ENCODE results near the gene STX18. TPM values are rescaled to one million over a fixed set of nuclear protein-coding genes. Genes with fewer than 3 reads are reported as not detected.

Gene STX18
- total and polyA plus RNA-seq, 2 donors (not counting 3 experiments of a cell fraction or from before 2014, with no cell fraction given) = 30.7 to 31.2 TPM

DNA sequence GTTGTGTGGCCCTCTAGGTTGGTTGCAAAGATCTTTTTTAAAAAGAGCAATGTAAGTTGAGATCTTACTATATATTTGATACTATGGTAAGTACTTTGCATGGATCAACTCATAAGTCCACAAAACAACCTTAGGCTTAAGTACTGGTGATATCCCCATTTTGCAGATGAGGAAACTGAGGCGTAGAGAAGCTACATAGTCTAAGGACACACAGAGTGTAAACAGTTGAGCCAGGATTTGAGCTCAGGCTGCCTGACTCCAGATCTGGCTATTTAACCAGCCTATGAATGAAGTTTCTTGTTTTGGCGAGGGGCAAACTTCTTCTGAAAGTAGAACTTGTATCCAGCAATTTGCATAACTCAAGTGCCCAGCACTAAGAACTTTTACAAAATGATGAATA lies 38.6 kb upstream of the STX18 start:
- Histone ChIP-seq H3K79me2 (ENCODE audit: control insufficient read depth, insufficient read depth, low read length) (no peaks in the 10 kb centered on the region), H3K4me1 (ENCODE audit: control insufficient read depth, extremely low read depth, insufficient read depth, low read length) (no peaks in the 10 kb centered on the region), H3K36me3 (ENCODE audit: control insufficient read depth in 2 of 2, extremely low read depth in 1 of 2, insufficient read depth in 2 of 2, low read length in 2 of 2) (no peaks in the 10 kb centered on the region), H3K9me3 (replicated peaks; ENCODE audit: control insufficient read depth, insufficient read depth, low read length) (no peaks in the 10 kb centered on the region), H2AFZ (ENCODE audit: low read depth, low read length) (no peak overlapping the region), H3K4me3 (replicated peaks in 1 of 3; ENCODE audit: insufficient read depth in 1 of 3, low read depth in 1 of 3, low read length in 3 of 3) (no peak overlapping the region), H3K27ac (ENCODE audit: insufficient read depth, low read depth, low read length) (no peak overlapping the region), H3K9ac (replicated peaks; ENCODE audit: extremely low read depth, insufficient read depth, low read length) (no peak overlapping the region), H3K27me3 (ENCODE audit: control insufficient read depth in 2 of 2, insufficient read depth in 2 of 2, low read length in 2 of 2) (no peaks in the 10 kb centered on the region), H3K9me1 (replicated peaks; ENCODE audit: control insufficient read depth, extremely low read depth, insufficient read depth, low read length) (no peaks in the 10 kb centered on the region), H3K4me2 (ENCODE audit: insufficient read depth, low read length) (no peak overlapping the region), H4K20me1 (replicated peaks; ENCODE audit: control insufficient read depth, extremely low read depth, insufficient read depth, low read length) (no peaks in the 10 kb centered on the region)
- no TSS peak for BruUV-seq (replicated peaks)
- CTCF ChIA-PET = no interaction called here
- dilution Hi-C loops (cut with MboI; ENCODE audit: extremely low pct_ligation_motif_present, low sequenced_read_pairs) = no loop called here
- intact Hi-C loops (cut with micrococcal nuclease) = no loop called here
- DNase-seq (ENCODE audit: low read depth, low spot score) = no peak
- POLR2A ChIA-PET = no interaction called here
- no peak for FAIRE-seq
- TF ChIP-seq JUN (IDR thresholded peaks at IDR 0.05; ENCODE audit: borderline replicate concordance, insufficient read depth, insufficient read length, low read depth) (no peak), POLR2A (IDR thresholded peaks at IDR 0.05; ENCODE audit: low read depth, low read length) (no peak), MYC (IDR thresholded peaks at IDR 0.05; ENCODE audit: low read depth, low read length) (no peak)
- TF ChIP-seq, protein P1, sequence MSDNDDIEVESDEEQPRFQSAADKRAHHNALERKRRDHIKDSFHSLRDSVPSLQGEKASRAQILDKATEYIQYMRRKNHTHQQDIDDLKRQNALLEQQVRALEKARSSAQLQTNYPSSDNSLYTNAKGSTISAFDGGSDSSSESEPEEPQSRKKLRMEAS (IDR thresholded peaks at IDR 0.05; ENCODE audit: insufficient read depth, insufficient read length) = no peak

DNA sequence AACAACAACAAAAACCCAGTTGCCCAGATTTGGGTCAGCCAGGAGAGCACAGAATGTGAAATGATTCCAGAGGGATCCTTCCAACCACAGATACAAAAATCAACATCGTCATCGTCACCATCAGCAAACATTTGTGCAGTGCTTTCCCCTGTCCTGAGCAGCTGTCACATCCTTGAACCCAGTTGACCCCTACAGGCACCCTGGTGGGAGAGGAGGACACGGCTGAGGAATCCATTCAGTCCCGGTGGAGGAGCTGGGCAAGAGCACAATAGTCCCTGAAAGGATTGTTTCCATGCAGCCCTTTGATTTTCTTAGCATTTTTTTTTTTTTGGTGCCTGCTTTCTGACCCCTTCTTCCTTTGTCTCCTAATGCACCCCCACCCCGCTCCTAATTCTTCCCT lies 37.1 kb upstream of the STX18 start:
- no peak overlapping the region for H2AFZ ChIP-seq (ENCODE audit: low read depth, low read length)
- no TSS peak for BruUV-seq (replicated peaks)
- dilution Hi-C loops (cut with MboI; ENCODE audit: extremely low pct_ligation_motif_present, low sequenced_read_pairs) (no loop called here), intact Hi-C loops (cut with micrococcal nuclease) (loop anchor here (10.0 kb wide), 1 partner anchor 276 kb away; the partner anchor contains the start of gene MSX1)
- H3K4me2 ChIP-seq (ENCODE audit: insufficient read depth, low read length) = no peak overlapping the region
- H3K9ac ChIP-seq (replicated peaks; ENCODE audit: extremely low read depth, insufficient read depth, low read length) = no peak overlapping the region
- H4K20me1 ChIP-seq (replicated peaks; ENCODE audit: control insufficient read depth, extremely low read depth, insufficient read depth, low read length) = no peaks in the 10 kb centered on the region
- H3K9me3 ChIP-seq (replicated peaks; ENCODE audit: control insufficient read depth, insufficient read depth, low read length) = no peaks in the 10 kb centered on the region
- ChIA-PET POLR2A (no interaction called here), CTCF (interaction anchor here (1.1 kb wide), 1 partner anchor 90 kb away, joined by 4 read pairs; no protein-coding TSS in a partner anchor)
- no peak overlapping the region for H3K27ac ChIP-seq (ENCODE audit: insufficient read depth, low read depth, low read length)
- DNase-seq (ENCODE audit: low read depth, low spot score) = no peak
- FAIRE-seq = no peak
- peaks cover 5% of the 10 kb centered on the region for H3K4me1 ChIP-seq (ENCODE audit: control insufficient read depth, extremely low read depth, insufficient read depth, low read length)
- H3K27me3 ChIP-seq (ENCODE audit: control insufficient read depth in 2 of 2, insufficient read depth in 2 of 2, low read length in 2 of 2) = no peaks in the 10 kb centered on the region
- no peak for TF ChIP-seq JUN (IDR thresholded peaks at IDR 0.05; ENCODE audit: borderline replicate concordance, insufficient read depth, insufficient read length, low read depth)
- TF ChIP-seq POLR2A (IDR thresholded peaks at IDR 0.05; ENCODE audit: low read depth, low read length) = no peak
- TF ChIP-seq, protein P2, sequence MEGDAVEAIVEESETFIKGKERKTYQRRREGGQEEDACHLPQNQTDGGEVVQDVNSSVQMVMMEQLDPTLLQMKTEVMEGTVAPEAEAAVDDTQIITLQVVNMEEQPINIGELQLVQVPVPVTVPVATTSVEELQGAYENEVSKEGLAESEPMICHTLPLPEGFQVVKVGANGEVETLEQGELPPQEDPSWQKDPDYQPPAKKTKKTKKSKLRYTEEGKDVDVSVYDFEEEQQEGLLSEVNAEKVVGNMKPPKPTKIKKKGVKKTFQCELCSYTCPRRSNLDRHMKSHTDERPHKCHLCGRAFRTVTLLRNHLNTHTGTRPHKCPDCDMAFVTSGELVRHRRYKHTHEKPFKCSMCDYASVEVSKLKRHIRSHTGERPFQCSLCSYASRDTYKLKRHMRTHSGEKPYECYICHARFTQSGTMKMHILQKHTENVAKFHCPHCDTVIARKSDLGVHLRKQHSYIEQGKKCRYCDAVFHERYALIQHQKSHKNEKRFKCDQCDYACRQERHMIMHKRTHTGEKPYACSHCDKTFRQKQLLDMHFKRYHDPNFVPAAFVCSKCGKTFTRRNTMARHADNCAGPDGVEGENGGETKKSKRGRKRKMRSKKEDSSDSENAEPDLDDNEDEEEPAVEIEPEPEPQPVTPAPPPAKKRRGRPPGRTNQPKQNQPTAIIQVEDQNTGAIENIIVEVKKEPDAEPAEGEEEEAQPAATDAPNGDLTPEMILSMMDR (IDR thresholded peaks at IDR 0.05; ENCODE audit: extremely low read depth in 1 of 2, insufficient read depth in 1 of 2, low read depth in 1 of 2, low read length in 2 of 2) = no peak
- no peak for TF ChIP-seq MYC (IDR thresholded peaks at IDR 0.05; ENCODE audit: low read depth, low read length)
- no peak for TF ChIP-seq FOS (IDR thresholded peaks at IDR 0.05; ENCODE audit: borderline replicate concordance, insufficient read depth, low read length)
- TF ChIP-seq EZH2 (IDR thresholded peaks at IDR 0.05; ENCODE audit: borderline replicate concordance, low read depth, low read length, severe bottlenecking) = no peak
- no peak for TF ChIP-seq POLR2AphosphoS5 (IDR thresholded peaks at IDR 0.05; ENCODE audit: insufficient read depth, low read depth, low read length)
- no peak for TF ChIP-seq GATA2 (IDR thresholded peaks at IDR 0.05; ENCODE audit: insufficient read depth, insufficient read length, low read depth, low read length)
- TF ChIP-seq, protein P1 (IDR thresholded peaks at IDR 0.05; ENCODE audit: insufficient read depth, insufficient read length) = no peak
- H3K79me2 ChIP-seq (ENCODE audit: control insufficient read depth, insufficient read depth, low read length) = no peaks in the 10 kb centered on the region
- H3K4me3 ChIP-seq (replicated peaks in 1 of 3; ENCODE audit: insufficient read depth in 1 of 3, low read depth in 1 of 3, low read length in 3 of 3) = no peak overlapping the region
- H3K9me1 ChIP-seq (replicated peaks; ENCODE audit: control insufficient read depth, extremely low read depth, insufficient read depth, low read length) = no peaks in the 10 kb centered on the region
- no peaks in the 10 kb centered on the region for H3K36me3 ChIP-seq (ENCODE audit: control insufficient read depth in 2 of 2, extremely low read depth in 1 of 2, insufficient read depth in 2 of 2, low read length in 2 of 2)
